Forelimb muscle (tissue), 1 donor: ENCODE measurements around the gene LYPLAL1. TPM values are rescaled to one million over a fixed set of nuclear protein-coding genes. Genes with fewer than 3 reads are reported as not detected.
A peak's percentile ranks its signal among the peaks of the same experiment; 100 is the strongest.

Source experiments
- DNase-seq: peaks from one replicate; pipeline ENCODE4 v3.0.0-alpha.2; 2013; ENCODE audit warnings: low read depth
- polyA plus RNA-seq: library from polyadenylated mRNA; unstranded; fragments of 120-200 nt; gene quantifications from one replicate; pipeline ENCODE4 v1.2.1, GENCODE V29; 2013; ENCODE audit not compliant: insufficient read length

The LYPLAL1 gene
- 29.6 TPM for polyA plus RNA-seq

DNA sequence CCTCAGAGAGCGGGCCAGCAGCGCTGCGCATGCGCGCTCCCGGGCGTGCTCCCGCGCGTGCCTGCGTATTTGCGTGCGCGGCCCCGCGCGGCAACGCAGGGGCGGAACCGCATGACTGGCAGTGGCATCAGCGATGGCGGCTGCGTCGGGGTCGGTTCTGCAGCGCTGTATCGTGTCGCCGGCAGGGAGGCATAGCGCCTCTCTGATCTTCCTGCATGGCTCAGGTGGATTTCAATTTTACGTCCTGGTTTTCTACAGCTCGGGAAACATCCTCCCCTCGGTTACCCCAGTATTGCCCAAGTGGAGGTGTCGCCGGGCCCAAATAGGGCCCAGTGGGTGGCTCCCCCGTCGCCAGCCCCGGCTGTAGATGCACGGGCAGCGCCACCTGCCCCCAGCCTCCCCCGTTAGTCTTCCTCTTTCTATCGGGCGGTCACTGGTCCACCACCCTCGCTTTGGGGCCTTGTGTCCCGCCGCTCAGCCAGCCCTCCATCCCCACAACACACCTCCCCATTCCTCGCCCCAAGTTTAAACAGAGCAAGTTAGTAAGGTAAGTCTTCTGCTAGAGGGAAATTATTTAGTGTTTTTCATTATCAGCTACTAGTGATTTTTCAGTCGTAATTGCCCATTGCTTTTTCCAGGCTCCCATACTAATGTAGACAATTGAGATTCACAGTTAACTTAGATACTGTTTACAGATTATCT is at the start of gene LYPLAL1:
Gene LYPLAL1 (plus strand): TSS at position 121 of the 702 bp plus-strand sequence. CDS start 13 bp downstream, at position 134.
- peak; percentile 86 for DNase-seq

DNA sequence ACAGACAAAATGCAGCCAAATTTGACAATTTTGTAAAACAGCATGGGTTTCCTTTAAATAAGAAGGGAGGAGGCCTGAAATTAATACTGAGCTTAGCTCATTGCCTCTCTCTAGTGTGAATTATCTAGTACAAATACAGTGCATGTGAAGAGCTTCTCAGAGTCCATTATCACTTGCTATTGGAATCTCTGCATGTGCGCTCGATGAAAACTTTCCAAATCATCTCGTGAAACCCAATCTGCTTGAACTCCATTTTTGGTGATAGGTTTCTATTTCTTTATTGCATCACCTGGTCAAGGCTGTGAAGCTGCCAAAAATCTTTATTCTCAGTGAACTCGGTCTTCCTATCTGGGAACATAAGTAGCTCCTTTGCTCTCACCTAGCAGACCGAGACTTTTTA is 49.5 kb upstream of the LYPLAL1 start:
- no peak for DNase-seq

DNA sequence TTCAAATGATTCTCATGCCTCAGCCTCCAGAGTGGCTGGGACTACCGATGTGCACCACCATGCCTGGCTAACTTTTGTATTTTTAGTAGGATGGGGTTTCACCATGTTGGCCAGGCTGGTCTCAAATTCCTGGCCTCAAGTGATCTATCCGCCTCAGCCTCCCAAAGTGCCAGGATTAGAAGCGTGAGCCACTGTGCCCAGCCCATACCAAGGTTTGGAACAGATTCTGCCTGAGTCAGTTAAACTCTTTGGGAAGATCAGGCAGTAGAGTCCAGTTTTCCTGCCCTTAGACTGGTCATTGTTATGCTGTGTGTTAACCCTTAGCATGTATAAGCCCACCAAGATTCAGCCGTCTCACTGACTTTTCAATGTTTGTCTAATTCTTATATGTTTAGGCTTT is 48.3 kb upstream of the LYPLAL1 start:
- DNase-seq = no peak

DNA sequence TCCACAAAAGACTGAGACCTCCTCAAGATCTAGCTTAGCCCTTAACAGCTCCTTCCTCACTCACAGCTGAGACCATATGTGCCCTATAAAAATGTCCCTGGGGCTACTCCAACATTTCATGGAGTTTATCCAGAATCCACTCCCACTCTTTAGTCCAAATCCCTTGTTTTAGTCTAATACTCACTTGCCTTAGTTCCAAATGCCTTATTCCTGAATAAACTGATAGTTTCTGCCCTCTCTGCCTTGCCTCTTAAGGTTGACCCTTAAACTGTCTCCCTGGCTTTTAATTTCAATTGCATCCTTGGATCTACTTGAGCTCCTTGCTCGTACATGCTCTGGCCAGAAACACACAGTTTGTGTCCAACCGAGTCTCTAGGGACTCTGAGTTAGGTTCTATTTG is 47.3 kb upstream of the LYPLAL1 start:
- DNase-seq = no peak

DNA sequence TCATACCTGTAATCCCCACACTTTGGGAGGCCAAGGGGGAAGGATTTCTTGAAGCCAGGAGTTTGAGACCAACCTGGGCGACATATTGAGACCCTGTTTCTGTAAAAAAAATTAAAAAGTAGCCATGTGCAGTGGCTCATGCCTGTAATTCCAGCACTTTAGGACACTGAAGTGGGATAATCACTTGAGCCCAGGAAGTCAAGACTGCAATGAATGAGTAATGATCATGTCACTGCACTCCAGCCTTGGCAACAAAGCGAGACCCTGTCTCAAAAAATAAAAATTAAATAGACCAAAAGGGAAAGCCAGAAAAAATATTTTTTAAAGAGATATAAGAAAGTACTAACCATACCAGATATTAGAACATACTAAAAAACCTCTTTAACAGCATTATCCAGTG is 44.7 kb upstream of the LYPLAL1 start:
- DNase-seq = no peak

DNA sequence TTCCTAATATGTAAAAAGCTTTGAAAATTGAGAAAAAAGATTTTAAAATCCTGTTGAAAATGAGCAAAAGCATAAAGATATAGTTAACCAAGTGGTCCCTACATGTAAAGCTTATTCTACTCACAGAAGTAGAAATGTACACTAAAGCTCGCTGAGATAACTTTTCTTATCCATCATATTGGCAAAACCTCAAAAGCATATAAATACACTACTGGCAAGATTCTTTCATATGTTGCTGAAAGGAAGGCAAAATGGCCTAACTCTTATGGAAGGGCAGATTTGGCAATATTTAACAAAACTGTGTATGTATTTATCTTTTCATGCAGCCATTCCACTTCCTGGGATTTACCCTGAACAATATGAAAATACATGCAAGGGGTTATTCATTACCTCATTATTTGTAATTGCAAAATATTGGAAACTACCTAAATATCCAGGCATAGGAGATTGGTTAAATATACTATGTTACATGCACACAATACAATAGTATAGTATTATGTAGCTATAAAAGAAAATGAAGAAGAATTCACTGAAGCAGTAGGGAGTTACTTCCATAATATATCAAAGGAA is 43.2 kb upstream of the LYPLAL1 start:
- no peak for DNase-seq

DNA sequence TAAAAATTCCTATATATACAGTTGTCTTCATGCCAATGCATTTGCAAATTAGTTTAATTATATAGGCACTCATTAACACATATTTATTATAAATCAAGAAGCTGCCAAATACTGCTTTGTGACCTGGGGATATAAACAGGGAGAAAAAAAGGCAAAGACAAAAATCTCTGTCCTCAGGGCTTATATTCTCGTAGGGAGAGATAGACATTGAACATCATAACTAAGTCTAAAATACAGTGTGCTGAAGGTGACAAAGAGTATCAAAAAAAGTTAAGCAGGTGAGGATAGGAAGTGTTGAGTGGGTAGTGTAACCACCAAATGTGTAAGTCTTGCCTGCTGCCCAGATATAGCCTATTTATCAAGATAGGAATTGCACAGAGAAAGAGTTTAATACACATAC is 40.7 kb upstream of the LYPLAL1 start:
- no peak for DNase-seq

DNA sequence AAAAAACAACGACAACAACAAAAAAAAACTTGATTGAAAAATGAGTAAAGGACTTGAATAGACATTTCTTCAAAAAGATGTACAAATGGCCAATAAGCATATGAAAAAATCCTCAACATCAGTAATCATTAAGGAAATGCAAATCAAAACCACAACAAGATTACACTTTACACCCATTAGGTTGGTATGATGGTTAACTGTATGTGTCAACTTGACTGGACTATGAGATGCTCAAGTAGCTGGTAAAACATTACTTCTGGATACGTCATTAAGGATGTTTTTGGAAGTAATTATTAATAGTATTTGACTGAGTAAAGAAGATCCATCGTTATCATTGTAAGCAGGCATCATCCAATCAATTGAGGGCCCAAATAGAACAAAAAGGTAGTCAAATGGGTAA is 34.9 kb upstream of the LYPLAL1 start:
- no peak for DNase-seq

DNA sequence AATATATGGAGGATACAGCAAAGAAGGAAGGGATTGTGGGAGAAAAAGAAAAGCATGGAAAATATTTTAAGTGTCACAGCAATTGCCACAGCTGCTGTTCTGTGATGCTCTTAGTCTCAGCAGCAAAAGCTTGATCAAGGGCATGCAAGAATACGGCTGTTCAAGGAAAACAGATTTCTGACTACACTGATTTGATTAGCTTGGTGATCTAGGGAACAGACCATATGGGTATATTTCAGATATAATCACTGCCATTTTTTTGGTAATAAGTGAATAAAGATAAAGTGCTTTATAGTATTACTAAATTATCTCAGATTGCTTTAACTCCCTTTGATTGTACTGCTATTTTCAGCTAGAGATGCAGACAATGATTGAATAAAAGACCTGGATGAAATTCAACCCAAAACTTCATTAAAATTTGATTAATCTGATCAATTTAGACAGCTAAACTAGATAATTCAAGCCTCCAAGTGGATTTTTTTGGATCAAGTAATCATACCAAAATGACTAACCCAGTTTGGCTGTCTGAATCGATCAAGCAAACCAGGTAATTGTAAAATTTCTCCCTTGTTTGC is 33.3 kb upstream of the LYPLAL1 start:
- no peak for DNase-seq

DNA sequence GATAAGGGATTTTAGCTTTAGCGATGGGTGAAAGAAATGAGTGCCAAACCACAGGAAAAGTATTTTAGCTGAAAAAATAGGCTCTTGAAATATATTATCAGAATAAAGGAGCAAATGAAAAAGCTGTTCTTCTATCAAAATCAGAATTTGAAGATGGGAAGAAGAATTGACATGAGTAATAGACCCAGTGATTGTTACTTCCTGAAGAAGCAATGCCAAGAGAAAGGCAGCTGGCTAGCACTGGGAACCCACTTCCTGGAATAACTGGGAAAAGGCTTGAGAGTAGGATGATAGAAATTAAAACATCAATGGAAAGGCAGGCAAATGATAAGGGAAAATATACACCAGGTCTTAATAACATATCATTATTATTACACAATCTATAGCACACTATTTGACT is 29.9 kb upstream of the LYPLAL1 start:
- DNase-seq = no peak

DNA sequence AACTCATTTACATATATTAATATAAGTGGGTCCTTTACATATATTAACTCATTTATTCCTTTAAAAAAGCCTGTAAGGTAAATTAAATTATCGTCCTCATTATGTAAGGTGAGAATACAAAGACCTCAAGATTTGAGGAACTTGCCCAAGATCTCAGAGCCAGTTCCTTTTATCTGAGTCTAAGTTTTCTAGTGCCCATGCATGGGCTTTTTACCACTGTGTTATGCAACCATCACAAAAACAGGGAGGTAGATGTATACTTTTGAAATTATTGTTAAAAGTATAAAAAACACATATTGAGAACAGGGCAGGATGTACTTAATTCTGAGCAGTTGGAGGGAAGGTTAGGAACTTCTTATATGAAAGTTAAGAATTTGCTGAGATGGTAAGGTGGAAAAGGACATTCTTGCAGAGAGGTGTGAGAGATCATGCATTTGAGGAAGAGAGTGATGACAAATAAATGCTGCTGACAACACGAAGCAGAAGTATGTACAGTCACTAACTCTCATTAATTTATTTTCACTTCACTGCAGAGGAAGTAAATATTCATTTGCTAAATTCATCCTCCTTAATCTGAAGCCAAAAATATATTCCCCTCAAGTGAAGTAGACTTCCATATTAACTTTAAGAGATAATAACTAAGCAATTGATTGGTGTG is 28.9 kb upstream of the LYPLAL1 start:
- no peak for DNase-seq

DNA sequence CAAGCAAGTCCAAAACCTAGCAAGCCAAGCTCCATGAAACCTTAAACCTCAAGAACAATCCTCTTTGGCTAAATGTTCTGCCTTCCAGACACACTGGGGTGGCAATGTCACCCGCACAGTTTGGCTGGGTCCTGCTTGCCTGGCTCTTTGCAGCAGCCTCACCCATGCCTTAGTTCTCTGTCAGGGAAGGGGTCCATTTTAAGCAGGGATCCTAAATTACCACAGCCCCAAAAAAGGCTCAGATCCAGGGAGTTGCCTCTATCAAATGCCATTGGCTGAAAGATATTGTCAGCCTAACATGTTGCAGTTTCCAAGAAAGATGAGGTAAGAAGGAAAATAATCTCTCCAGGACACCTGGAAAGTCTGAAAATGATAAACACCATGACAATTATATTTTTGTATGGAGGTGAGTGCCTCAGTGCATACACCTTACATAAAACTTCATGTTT is 26.1 kb upstream of the LYPLAL1 start:
- no peak for DNase-seq

DNA sequence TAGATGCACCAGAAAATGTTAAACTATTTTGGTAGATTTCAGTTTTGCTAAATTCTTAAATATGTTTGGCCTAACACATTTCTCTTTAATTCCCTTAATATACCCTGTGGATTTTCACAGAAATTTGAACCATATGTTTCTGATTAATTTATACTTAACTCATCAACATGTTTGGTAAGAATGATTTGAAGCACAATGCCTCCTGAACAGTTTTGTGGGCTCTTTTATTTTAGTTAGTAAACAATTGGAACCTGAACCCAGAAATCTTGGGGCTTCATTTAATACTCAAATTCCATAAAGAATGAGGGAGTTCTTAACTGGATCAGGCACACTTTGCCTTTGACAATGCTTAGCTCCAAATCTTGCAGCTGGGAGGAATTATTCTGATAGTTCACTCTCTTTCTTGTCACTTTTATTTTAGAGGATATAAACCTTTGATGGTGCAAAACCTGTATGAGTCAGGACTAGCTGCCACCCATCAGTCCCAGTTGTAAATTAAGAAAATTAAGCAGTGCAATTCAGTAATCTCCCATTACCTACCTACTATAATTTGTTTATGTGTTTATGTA is 24.6 kb upstream of the LYPLAL1 start:
- no peak for DNase-seq

DNA sequence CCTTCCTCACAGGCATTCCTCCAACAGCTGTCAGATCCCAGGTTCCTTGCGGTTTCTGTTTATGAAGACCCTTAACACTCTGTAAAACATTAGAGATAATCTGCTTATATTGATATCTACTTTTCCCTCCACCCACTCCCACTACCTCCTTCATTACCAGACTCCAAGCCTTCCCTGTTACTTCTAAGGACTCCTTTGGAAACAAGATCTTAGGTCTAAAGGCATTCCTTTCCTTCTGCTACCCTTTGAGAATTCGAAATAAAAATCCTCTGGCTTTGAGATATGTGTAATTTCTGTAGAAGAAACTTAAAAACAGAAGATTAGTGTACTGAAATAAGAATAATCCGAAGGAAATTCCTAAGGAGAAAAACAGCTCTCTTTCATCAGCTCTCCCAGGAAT is 23.7 kb upstream of the LYPLAL1 start:
- no peak for DNase-seq

DNA sequence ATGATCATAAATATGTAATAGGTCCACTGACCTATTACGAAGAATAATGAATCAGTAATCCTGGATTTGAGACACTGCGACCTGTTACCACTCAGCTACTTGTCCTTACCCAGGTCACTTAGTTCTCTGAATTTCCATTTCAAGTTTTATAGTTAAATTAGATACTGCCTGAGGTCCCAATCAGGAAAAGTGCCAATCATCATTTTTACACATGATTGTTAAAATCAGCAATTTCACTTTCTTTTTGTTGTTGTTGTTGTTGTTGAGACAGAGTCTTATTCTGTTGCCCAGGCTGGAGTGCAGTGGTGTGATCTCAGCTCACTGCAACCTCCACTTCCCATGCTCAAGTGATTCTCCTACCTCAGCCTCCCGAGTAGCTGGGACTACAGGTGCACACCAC is 22.8 kb upstream of the LYPLAL1 start:
- no peak for DNase-seq

DNA sequence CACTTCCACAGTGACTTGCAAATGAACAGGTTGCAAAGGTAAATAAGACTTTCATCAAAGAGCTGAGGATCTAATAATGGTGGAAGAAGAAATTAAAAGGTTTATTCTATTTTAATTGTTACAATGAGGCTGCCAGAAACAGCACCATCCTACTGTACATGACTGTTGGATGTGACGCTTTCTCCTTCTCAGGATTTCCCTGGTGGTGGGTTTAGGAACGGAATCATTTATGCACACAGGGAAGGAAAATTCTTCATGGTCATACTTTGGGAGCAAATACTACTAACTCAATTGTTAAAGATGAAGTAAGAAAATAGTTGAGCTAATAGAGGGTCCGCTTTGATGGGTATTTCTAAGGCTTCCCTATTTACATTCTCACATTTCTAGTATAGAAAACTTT is 22.2 kb upstream of the LYPLAL1 start:
- DNase-seq = no peak

DNA sequence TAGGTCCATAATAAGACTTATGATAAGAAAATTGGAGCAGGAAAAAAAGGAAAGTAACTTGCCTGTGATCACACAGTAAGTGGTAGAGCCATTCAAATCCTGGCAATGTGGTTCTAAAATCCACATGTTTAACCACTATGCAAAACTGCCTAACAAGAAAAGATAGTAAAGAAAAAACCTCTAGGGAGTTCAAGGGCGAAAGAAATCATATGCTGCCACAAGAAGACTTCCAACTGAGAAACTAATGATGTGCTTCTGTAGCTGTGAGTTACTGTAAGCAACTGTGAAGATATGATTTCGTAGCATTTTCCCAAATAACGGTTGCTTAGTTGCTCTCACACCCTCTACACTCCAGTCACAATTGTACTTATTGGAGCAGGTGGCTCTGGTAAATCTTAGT is 20.9 kb upstream of the LYPLAL1 start:
- no peak for DNase-seq

DNA sequence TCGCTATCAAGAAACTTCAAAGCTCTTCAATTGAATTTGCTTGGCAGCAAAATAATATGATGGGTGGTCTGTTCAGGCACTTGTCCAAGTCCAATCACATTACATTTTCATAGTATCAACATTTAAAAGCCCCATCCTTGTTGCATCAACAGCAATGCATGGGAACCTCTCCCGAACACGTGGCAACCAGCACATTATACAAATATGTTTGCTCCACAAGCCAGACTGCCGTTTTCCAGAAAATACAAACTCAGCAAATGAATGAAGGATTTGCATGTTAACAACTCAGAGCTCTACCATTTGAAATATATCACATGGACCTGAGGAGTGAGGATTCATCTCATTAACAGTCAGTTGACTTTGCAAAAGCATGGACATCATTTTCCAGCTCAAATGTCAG is 20.0 kb upstream of the LYPLAL1 start:
- no peak for DNase-seq

DNA sequence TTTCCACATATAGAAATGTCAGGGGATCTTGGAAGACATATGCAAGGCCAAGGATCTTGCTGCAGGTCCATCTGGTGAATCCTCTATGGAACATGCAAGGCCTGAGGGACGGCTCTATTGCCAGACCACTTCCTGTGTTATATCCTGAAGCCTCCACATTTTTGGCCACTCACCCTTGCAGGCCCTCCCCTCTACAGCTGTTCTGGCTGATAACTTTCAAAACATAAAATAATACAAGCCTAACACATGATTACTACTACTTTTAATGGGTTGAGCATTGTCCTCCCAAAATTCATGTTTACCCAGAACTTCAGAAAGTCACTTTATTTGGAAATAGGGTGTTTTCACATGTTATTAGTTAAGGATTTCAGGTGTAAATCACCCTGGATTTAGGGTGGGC is 18.5 kb upstream of the LYPLAL1 start:
- DNase-seq = no peak

DNA sequence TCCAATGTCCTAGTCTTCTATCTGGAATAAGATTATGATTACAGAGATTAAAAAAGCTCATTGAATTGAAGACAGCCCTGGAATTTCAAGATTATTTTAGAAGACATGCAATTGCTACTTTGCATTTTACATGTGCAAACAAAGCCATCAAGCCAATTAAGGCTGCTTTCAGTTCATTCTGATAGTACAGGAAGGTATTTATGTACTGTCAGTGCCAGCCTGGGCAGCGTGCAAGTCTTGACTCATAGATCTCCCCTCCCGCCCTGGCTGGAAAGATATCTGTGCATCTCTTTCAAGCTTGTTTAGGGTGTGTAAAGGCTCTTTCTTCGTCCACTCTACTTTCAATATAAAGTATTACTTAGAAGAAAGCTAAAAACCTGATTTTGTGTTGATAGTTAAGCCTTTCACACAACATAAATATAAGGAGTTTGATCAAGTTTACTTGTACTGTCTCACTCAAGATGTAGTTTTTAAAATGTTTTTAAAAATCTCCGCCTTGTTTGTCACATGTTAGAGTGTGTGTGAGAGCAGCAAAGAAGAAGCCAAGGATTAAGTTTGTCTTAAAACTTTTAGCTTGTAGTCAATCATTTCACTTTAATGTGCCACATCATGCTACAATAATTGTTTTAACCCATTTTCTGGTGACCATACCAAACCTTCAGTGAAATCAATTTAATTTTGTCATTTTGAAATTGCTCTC is 13.6 kb upstream of the LYPLAL1 start:
- no peak for DNase-seq

DNA sequence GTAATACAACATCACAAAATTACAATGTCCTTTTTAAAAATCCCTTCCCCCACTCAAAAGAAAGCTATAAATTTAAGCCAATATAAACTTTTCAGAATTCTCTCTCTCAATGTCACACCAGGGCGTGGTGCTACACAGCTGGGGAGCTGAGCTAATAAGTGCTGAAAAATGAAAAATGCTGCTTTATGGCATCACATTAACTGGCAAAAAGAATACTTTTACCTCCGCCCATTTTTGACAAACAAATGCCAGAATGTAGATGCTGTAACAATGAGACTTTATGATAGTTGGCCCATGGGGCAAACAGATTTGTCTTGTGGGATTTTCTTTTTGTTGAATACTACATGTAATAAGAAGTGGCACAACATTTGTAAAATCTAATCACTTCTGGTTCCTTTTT is 12.7 kb upstream of the LYPLAL1 start:
- DNase-seq = no peak

DNA sequence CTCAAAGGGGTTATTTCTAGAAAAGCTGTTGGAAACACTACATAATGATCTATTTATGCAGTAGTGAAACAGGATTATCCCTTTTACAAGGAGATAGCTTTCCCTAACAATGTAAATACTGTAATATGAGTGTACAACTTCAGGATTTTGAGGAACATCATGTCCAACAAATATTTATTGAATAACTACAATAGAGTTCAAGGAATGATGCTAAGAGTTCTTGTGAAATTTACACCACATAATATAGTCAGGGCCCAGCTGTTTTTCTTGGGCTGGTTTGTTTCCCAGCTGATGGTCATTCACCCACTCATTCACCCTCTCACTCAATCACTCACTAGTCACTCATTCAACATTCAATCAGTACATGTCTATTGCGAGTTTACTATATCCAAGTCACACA is 12.3 kb upstream of the LYPLAL1 start:
- DNase-seq = no peak
